HepG2 (cell line): ENCODE results near the gene NRG2. TPM values are rescaled to one million over a fixed set of nuclear protein-coding genes. Genes with fewer than 3 reads are reported as not detected.

Source experiments
- ATAC-seq: fragments of 200-7000 bp; cut with Tn5 transposase; 3 replicates; pipeline ENCODE4 v1.9.1; 2020; ENCODE audit warnings: mild to moderate bottlenecking, moderate library complexity
- BruUV-seq: library from RNA; stranded (reverse); fragments of 400-500 nt; replicated peaks from 2 replicates; lab custom pipeline; 2021; lab: Mats Ljungman, UMichigan
- CTCF ChIA-PET: fragments of 300-600 bp; formaldehyde crosslinking; extraction: SDS; loops from one replicate; lab custom pipeline; 2021; ENCODE audit warnings: low total read pairs, inconsistent platforms, low intra/inter-chr PET ratio; lab: Yijun Ruan, JAX
- POLR2A ChIA-PET: fragments of 350-600 bp; sonication (Branson Sonifier 250); formaldehyde crosslinking; loops from one replicate; lab custom pipeline; 2020; ENCODE audit warnings: antibody characterized with exemption, inconsistent platforms; lab: Yijun Ruan, JAX
- DNase-seq: peaks from one replicate; pipeline ENCODE4 v3.0.0-alpha.2; 2015; ENCODE audit warnings: low spot score
- FAIRE-seq: peaks from 3 replicates; lab custom pipeline; 2011; peaks lifted over from hg19 to GRCh38; lab: Jason Lieb, UNC
- H2AFZ ChIP-seq: one replicate; pipeline ENCODE4 v1.6.1; 2011; ENCODE audit warnings: low read length, inconsistent platforms
- H3K27ac ChIP-seq: fragments of 300-600 bp; 3 replicates; pipeline ENCODE4 v1.8.0; 2011; ENCODE audit warnings: mixed run types, mild to moderate bottlenecking, mixed read lengths, low read length, inconsistent platforms; ENCODE audit not compliant: insufficient read depth; ENCODE audit errors: extremely low read length
- H3K27me3 ChIP-seq, 2 experiments: fragments of 200-600 bp in 1 of 2; 2 replicates in 1 of 2; 3 replicates in 1 of 2; pipeline versions ENCODE4 v1.6.0 to v1.8.0; 2011; ENCODE audit warnings: low read length in 2 of 2, mild to moderate bottlenecking in 2 of 2, moderate library complexity in 2 of 2, inconsistent platforms in 1 of 2; ENCODE audit not compliant: insufficient read depth in 2 of 2, control insufficient read depth in 1 of 2
- H3K36me3 ChIP-seq, 2 experiments: fragments of 200-600 bp in 1 of 2; replicated peaks in 1 of 2; 2 replicates in 1 of 2; 3 replicates in 1 of 2; pipeline versions ENCODE4 v1.5.1 to v1.8.0; 2011; ENCODE audit warnings: low read length in 2 of 2, inconsistent platforms in 1 of 2; ENCODE audit not compliant: insufficient read depth in 2 of 2, control insufficient read depth in 1 of 2
- H3K4me1 ChIP-seq: 2 replicates; pipeline ENCODE4 v1.5.1; 2012; ENCODE audit warnings: low read length, inconsistent platforms; ENCODE audit not compliant: insufficient read depth
- H3K4me2 ChIP-seq: 2 replicates; pipeline ENCODE4 v1.6.0; 2011; ENCODE audit warnings: low read depth, low read length, inconsistent platforms
- H3K4me3 ChIP-seq, 3 experiments: fragments of 200-600 bp in 1 of 3; sonication (generic), shearing (Covaris generic) in 1 of 3; replicated peaks in 1 of 3; 2 replicates each; pipeline ENCODE4 v1.5.1; 2011 to 2016; ENCODE audit warnings: low read length in 3 of 3, inconsistent platforms in 2 of 3, low read depth in 2 of 3, mild to moderate bottlenecking in 2 of 3, control low read depth in 1 of 3, mixed read lengths in 1 of 3; ENCODE audit not compliant: insufficient read depth in 1 of 3
- H3K79me2 ChIP-seq: one replicate; pipeline ENCODE4 v1.6.1; 2011; ENCODE audit warnings: low read length, inconsistent platforms; ENCODE audit not compliant: insufficient read depth
- H3K9ac ChIP-seq: 2 replicates; pipeline ENCODE4 v1.6.0; 2011; ENCODE audit warnings: mild to moderate bottlenecking, low read depth, low read length, inconsistent platforms; ENCODE audit not compliant: insufficient read depth
- H3K9me3 ChIP-seq: 2 replicates; pipeline ENCODE4 v1.5.1; 2012; ENCODE audit warnings: mild to moderate bottlenecking, low read length
- H4K20me1 ChIP-seq: 2 replicates; pipeline ENCODE4 v1.6.0; 2011; ENCODE audit warnings: inconsistent platforms, mild to moderate bottlenecking, low read length, moderate library complexity; ENCODE audit not compliant: insufficient read depth
- CSRNP2 ChIP-seq: sonication (generic); formaldehyde crosslinking; conservative IDR thresholded peaks from 2 replicates; pipeline ENCODE4 v1.8.0; 2022; ENCODE audit warnings: low read depth, missing genetic modification reagents
- DNMT1 ChIP-seq: sonication (generic); formaldehyde crosslinking; IDR thresholded peaks from 2 replicates; pipeline ENCODE4 v1.5.1; 2020; ENCODE audit warnings: mild to moderate bottlenecking, missing genetic modification reagents
- GATAD2A ChIP-seq: IDR thresholded peaks from 2 replicates; pipeline ENCODE4 v1.6.1; 2016
- GPN1 ChIP-seq: sonication (generic); formaldehyde crosslinking; IDR thresholded peaks from 2 replicates; pipeline ENCODE4 v1.5.1; 2020; ENCODE audit warnings: missing genetic modification reagents, borderline replicate concordance
- IKZF1 ChIP-seq: fragments of 450-650 bp; IDR thresholded peaks from 2 replicates; pipeline ENCODE4 v1.7.1; 2016
- IRF1 ChIP-seq: sonication (generic); formaldehyde crosslinking; IDR thresholded peaks from 2 replicates; pipeline ENCODE4 v1.4.0; 2020; ENCODE audit warnings: low read depth, mild to moderate bottlenecking, missing genetic modification reagents
- JUND ChIP-seq: sonication (generic); formaldehyde crosslinking; IDR thresholded peaks from 2 replicates; pipeline ENCODE4 v1.8.0; 2022; ENCODE audit warnings: mild to moderate bottlenecking, missing genetic modification reagents
- KLF15 ChIP-seq: sonication (generic); formaldehyde crosslinking; IDR thresholded peaks from 2 replicates; pipeline ENCODE4 v1.8.1; 2023; ENCODE audit warnings: borderline replicate concordance, mild to moderate bottlenecking, inconsistent platforms, missing genetic modification reagents, mixed read lengths
- MYPOP ChIP-seq: sonication (generic); formaldehyde crosslinking; IDR thresholded peaks from 2 replicates; pipeline ENCODE4 v1.8.1; 2023; ENCODE audit warnings: mild to moderate bottlenecking, moderate library complexity, missing genetic modification reagents
- PAF1 ChIP-seq: IDR thresholded peaks from 2 replicates; pipeline ENCODE4 v1.6.1; 2016; ENCODE audit warnings: missing genetic modification reagents, missing compliant biosample characterization
- POLR2AphosphoS5 ChIP-seq: IDR thresholded peaks from 2 replicates; pipeline ENCODE4 v1.6.1; 2012; ENCODE audit warnings: low read depth, low read length
- THRA ChIP-seq: sonication (generic); formaldehyde crosslinking; IDR thresholded peaks from 2 replicates; pipeline ENCODE4 v1.4.0; 2020; ENCODE audit warnings: missing genetic modification reagents, borderline replicate concordance
- ZNF275 ChIP-seq: sonication (generic); formaldehyde crosslinking; IDR thresholded peaks from 2 replicates; pipeline ENCODE4 v1.8.0; 2022; ENCODE audit warnings: missing genetic modification reagents, mild to moderate bottlenecking, inconsistent platforms, borderline replicate concordance
- ZNF530 ChIP-seq: sonication (generic); formaldehyde crosslinking; IDR thresholded peaks from 2 replicates; pipeline ENCODE4 v1.5.0; 2020; ENCODE audit warnings: low read depth, mild to moderate bottlenecking, missing genetic modification reagents
- ZNF546 ChIP-seq: sonication (generic); formaldehyde crosslinking; conservative IDR thresholded peaks from 2 replicates; pipeline ENCODE4 v1.8.1; 2023; ENCODE audit warnings: mild to moderate bottlenecking, missing genetic modification reagents
- ZNF552 ChIP-seq: sonication (generic); formaldehyde crosslinking; IDR thresholded peaks from 2 replicates; pipeline ENCODE4 v1.9.0; 2022; ENCODE audit warnings: missing genetic modification reagents, mild to moderate bottlenecking, borderline replicate concordance
- ZNF562 ChIP-seq: sonication (generic); formaldehyde crosslinking; IDR thresholded peaks from 2 replicates; pipeline ENCODE4 v1.8.0; 2022; ENCODE audit warnings: missing genetic modification reagents, borderline replicate concordance
- ZNF605 ChIP-seq: sonication (generic); formaldehyde crosslinking; IDR thresholded peaks from 2 replicates; pipeline ENCODE4 v1.8.0; 2022; ENCODE audit warnings: mild to moderate bottlenecking, missing genetic modification reagents
- ZSCAN20 ChIP-seq: sonication (generic); formaldehyde crosslinking; IDR thresholded peaks from 2 replicates; pipeline ENCODE4 v1.4.0; 2020; ENCODE audit warnings: missing genetic modification reagents, mild to moderate bottlenecking, borderline replicate concordance
- WGBS: methylation state at CpG from one replicate; pipeline ENCODE4 v1.1.6; 2017; ENCODE audit warnings: low lambda C conversion rate; 5-methylcytosine and 5-hydroxymethylcytosine counted together
- in situ Hi-C: cut with HindIII; loops from 2 replicates; pipeline ENCODE4 v1.10.0; 2017; ENCODE audit warnings: low pct_unique_long_range_greater_than_20kb; ENCODE audit not compliant: extremely low pct_ligation_motif_present
- intact Hi-C: fragments of 100-400 bp; cut with micrococcal nuclease; formaldehyde crosslinking; loops from one replicate; pipeline ENCODE4 v1.10.0; 2022; ENCODE audit not compliant: unreplicated experiment
- polyA plus RNA-seq, 8 experiments: library from polyadenylated mRNA; depleted of rRNA in 3 of 8; stranded (reverse) in 7 of 8; unstranded in 1 of 8; fragments of >200 nt; fragmentation: Illumina TruSeq in 4 of 8; extraction: Trizol in 4 of 8; gene quantifications; 2 replicates each; pipeline versions ENCODE4 v1.2.1 to v1.2.3, GENCODE V29; 2011 to 2016; ENCODE audit warnings: low read depth in 4 of 8, missing spikeins in 1 of 8, mixed read lengths in 1 of 8; ENCODE audit not compliant: insufficient read depth in 1 of 8
- total RNA-seq, 5 experiments: library from RNA; depleted of rRNA; stranded (reverse); fragments of >200 nt; fragmentation: Illumina TruSeq; extraction: Trizol; gene quantifications; 2 replicates each; pipeline ENCODE4 v1.2.3, GENCODE V29; 2016; ENCODE audit warnings: low read depth in 1 of 5

Gene NRG2
- total and polyA plus RNA-seq, 2 of the 13 experiments (the other 11 are each of a cell fraction or from before 2014, with no cell fraction given), result not detected

GRCh38 chr5:140015706-140016105 is 27.4 kb downstream of the NRG2 start:
- Histone ChIP-seq H3K27me3 (peaks cover 3 to 31% of the 10 kb centered on the region in 2 experiments; a peak in 3 of 5 replicates), H3K79me2 (no peaks in the 10 kb centered on the region), H4K20me1 (no peaks in the 10 kb centered on the region), H3K9me3 (no peaks in the 10 kb centered on the region), H3K4me3 (no peak overlapping the region), H3K27ac (no peak overlapping the region), H3K4me2 (no peak overlapping the region), H3K36me3 (no peaks in the 10 kb centered on the region), H3K4me1 (peaks cover 9% of the 10 kb centered on the region), H2AFZ (no peak overlapping the region), H3K9ac (no peak overlapping the region)
- intact Hi-C loops (no loop called here), in situ Hi-C loops (no loop called here)
- FAIRE-seq (no peak), ATAC-seq (no peak), DNase-seq (no peak)
- ChIA-PET POLR2A (no interaction called here), CTCF (no interaction called here)
- no TSS peak for BruUV-seq
- TF ChIP-seq IRF1, result no peak
- TF ChIP-seq DNMT1 (CRISPR knock-in tag), result no peak
- TF ChIP-seq ZNF546, result no peak
- TF ChIP-seq ZSCAN20 (CRISPR knock-in tag), result no peak
- no peak for TF ChIP-seq ZNF605 (CRISPR knock-in tag)
- no peak for TF ChIP-seq PAF1 (CRISPR knock-in tag)
- no peak for TF ChIP-seq CSRNP2
- TF ChIP-seq ZNF275 (CRISPR knock-in tag), result no peak
- TF ChIP-seq POLR2AphosphoS5, result no peak
- no peak for TF ChIP-seq GATAD2A (CRISPR knock-in tag)
- TF ChIP-seq JUND (CRISPR knock-in tag), result no peak
- TF ChIP-seq THRA (CRISPR knock-in tag), result no peak
- TF ChIP-seq ZNF530 (CRISPR knock-in tag), result no peak
- TF ChIP-seq MYPOP, result no peak
- TF ChIP-seq ZNF562, result no peak
- no peak for TF ChIP-seq KLF15 (CRISPR knock-in tag)
- TF ChIP-seq GPN1 (CRISPR knock-in tag), result no peak
- no peak for TF ChIP-seq ZNF552 (CRISPR knock-in tag)
- TF ChIP-seq IKZF1, result no peak
- WGBS, result 16% methylated on average over 5 of the region's 5 CpGs
